ENCODE data around the gene TNRC18.

DNA sequence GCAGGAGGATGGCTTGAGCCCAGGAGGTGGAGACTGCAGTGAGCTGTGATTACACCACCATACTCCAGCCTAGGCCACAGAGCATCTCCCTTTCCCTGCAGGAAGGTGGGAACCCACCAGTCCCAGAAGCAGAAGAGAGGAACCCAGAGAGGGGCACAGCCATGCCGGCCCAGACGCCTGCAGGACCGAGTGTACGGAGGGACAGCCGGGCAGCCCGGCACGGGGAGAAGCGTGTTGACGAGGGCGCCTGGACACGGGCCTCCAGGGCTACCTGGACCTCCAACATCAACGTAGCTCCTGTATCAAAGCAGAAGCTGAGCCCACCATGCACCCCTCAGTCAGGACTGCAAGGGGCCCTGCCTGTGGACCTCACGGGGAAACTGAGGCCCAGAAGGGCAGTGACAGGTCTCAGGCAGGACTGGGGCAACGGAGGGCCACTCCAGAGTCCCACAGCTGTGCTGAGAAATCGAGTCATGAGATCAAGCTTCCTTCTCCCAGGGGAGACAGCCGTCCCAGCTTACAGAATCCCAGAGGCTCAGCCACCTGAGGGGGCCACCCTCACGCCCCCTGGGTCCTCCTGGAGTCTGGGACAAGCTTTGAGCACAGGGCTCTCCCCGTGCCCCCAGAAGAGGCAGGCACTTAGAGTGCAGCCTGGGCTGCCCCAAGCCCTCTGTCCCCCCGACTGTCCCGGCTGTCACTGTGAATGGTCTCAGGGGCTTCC, 43.1 kb downstream of the TNRC18 start:
- TF ChIP-seq, protein P1, sequence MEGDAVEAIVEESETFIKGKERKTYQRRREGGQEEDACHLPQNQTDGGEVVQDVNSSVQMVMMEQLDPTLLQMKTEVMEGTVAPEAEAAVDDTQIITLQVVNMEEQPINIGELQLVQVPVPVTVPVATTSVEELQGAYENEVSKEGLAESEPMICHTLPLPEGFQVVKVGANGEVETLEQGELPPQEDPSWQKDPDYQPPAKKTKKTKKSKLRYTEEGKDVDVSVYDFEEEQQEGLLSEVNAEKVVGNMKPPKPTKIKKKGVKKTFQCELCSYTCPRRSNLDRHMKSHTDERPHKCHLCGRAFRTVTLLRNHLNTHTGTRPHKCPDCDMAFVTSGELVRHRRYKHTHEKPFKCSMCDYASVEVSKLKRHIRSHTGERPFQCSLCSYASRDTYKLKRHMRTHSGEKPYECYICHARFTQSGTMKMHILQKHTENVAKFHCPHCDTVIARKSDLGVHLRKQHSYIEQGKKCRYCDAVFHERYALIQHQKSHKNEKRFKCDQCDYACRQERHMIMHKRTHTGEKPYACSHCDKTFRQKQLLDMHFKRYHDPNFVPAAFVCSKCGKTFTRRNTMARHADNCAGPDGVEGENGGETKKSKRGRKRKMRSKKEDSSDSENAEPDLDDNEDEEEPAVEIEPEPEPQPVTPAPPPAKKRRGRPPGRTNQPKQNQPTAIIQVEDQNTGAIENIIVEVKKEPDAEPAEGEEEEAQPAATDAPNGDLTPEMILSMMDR (IDR thresholded peaks at IDR 0.05) = no peak
- TF ChIP-seq POLR2A (IDR thresholded peaks at IDR 0.05) (no peak), POLR2AphosphoS5 (IDR thresholded peaks at IDR 0.05) (no peak), EP300 (IDR thresholded peaks at IDR 0.05) (no peak)
